SHP77 treated with DMSO at 0.1 percent for 48 hours (cell line): Measurements from ENCODE around the gene CLTA.
A peak's percentile ranks its signal among the peaks of the same experiment; 100 is the strongest.

Experiments used
- DNase-seq: peaks from one replicate; lab custom pipeline; 2025; lab: John Stamatoyannopoulos, UW

Gene CLTA, protein sequence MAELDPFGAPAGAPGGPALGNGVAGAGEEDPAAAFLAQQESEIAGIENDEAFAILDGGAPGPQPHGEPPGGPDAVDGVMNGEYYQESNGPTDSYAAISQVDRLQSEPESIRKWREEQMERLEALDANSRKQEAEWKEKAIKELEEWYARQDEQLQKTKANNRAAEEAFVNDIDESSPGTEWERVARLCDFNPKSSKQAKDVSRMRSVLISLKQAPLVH

DNA sequence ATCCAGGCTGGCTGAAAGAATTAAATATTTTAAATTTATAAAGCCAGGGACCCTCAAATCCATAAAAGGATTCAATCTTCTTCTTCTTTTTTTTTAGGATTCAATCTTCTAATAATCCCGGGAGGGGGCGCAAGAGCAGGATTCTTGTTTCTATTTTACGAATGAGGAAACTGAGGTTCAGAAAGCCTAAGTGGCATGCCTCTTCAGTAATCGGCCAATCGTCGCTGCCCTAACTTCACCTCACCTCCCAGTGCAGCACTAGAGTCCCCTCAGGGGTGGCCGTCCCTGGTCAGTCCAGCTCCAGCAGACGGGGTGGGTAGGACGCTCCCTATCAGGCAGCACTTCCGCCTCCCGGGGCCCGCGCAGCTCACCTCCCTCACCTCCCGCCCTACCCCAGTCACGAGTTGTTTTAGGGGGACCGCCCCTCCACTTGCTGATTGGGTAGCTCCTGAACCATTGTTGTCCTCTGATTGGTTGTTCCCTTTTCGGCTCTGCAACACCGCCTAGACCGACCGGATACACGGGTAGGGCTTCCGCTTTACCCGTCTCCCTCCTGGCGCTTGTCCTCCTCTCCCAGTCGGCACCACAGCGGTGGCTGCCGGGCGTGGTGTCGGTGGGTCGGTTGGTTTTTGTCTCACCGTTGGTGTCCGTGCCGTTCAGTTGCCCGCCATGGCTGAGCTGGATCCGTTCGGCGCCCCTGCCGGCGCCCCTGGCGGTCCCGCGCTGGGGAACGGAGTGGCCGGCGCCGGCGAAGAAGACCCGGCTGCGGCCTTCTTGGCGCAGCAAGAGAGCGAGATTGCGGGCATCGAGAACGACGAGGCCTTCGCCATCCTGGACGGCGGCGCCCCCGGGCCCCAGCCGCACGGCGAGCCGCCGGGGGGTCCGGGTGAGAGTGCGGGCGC is at the start of gene CLTA:
CLTA (plus strand) TSS at position 534 of the 902 bp plus-strand sequence; CDS start at position 670, 136 bp downstream.
- peak; percentile 80 for DNase-seq

DNA sequence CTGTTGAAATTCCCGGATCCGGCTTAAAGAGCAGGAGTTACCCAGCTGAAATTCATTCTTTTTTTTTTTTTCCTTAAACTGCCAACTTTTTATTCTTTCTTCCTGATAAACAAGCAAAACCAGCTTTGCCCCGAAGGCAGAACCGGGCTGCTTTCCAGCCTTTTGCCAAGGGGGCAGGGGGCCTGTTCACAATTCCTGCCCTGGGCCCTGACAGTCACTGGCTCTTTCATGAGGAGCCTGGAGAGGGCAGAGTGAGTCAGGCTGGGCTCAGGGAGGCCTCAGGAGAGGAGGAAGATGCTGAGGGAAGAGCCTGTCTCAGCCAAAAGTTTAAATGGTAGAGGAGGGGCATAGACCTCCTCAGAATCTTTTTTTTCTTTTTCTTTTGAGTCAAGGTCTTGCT is 49.4 kb upstream of the CLTA start:
- no peak for DNase-seq

DNA sequence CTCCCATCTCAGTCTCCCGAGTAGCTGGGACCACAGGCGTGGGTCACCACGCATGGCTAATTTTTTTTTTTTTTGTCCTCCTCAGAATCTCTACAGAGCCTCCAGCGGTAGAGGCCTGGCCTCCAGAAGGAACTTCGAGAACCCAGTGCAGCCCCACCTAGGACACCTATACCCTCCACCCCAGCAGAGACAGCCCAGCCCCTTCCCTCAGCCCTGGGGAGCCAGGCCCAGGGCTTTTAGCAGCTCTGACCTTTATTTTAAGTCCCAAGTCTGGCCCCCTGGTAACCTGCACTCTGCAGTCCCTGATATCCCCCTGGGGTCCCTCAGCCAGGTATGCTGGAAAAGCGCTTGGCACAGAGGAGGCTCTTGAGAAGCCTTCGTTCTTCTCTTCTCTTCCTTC is 49.0 kb upstream of the CLTA start:
- DNase-seq: no peak

DNA sequence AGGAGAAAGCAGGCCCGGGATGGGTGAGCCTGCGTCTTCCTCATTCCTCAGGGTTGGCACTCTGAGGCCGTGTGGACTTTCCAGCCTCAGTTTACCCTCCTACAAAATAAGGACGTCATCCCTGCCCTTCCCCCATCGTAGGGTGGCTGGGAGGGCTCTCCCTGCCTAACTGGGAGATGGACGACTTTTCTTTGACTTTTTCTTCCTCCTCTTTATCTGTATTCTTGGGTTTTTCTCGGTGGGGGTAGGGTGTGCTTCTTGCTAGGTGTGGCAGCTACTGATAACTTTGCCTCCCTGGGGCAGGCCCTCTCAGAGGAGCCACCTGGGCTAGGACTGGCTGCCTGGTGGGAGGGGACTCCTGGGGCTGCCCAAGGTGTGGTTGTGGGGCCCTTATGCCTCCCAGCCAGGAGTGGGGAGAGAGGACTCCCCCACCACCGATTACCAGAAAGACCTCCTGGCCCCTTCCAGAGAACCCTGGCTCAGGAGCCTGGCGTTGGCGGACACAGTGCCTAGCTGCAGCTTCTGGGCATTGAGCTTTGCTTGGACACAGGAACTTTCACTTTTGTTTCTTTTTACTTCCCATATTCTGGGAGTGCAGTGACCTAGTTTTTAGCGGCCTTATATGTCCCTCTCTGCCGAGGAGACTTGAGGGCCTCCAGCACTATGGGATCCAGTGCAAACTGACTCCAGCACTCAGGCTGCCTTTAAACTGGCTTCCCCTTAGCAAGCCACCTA is 48.0 kb upstream of the CLTA start:
- DNase-seq: no peak

DNA sequence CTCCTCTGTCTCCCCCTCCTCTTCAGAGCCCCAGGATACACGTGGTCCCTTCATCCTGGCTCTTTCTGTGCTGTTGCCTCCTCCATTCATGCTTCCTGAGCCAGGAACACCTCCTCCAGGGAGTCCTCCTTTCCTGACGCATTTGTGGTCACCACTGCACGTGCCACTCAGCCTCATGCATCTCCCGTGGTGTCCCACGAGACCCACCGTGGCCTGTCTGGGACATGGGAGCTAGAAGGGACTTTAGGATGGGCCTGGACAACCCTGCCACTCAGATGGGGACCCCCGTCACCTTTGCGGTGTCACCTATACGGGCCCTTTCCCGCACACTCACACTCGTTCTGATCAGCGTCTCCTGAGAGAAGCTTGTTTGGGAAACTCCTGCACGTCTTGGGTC is 47.5 kb upstream of the CLTA start:
- no peak for DNase-seq

DNA sequence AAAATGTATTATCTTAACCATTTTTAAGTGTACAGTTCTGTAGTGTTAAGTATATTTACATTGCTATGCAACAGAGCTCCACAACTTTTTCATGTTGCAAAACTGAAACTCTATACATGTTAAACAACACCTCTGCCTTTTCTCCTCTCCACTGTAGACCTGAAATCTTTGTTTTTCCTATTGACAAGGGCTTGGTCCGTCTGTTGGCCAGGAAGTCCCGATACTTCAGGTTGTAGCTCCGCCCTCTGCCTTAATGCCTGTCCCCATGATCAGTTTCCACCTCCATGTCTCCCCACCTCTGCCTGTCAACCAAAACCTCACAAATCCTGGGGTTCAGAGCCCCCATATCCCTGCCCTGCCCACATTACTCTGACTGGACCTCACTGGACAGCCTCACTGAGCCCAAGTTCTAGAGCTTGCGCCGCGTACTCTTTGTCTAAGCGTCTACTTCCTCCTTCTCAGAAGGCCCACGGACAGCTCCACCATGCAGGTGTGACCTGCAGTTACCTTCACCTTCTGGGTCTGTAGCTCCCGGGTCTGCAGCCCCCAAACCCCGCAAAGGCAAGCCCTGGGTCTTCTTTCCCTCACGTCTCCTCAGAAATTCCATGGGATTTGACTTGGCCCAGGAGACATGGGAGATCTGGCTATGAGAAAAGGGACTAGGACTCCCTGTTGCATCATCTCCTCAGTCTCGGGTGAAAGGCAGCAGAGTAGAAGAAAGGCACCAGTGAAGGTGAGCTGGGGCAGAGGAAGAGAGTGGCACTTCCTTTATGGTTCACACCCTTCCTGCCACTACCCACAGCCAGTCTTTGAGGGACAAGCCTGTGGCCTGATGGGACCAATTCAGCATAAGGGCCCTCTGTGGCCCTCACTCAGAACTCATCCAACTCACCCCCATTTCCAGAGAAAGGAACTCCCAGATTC is 46.1 kb upstream of the CLTA start:
- no peak for DNase-seq

DNA sequence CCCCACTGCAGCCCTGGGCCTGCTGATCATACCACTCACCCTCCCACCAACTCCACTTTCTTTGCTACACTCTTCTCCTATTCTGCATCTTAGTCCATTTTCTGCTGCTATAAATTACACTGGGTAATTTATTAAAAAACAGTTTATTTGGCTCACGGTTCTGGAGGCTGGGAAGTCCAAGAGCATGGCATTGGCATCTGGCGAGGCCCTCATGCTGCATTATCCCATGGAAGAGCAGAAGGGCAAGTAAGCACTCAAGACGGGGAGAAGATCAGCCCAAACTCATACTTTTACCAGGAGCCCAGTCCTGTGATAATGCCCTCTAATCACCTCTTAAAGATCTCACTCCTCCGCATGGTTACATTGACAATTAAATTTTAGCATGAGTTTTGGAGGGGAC is 44.8 kb upstream of the CLTA start:
- no peak for DNase-seq

DNA sequence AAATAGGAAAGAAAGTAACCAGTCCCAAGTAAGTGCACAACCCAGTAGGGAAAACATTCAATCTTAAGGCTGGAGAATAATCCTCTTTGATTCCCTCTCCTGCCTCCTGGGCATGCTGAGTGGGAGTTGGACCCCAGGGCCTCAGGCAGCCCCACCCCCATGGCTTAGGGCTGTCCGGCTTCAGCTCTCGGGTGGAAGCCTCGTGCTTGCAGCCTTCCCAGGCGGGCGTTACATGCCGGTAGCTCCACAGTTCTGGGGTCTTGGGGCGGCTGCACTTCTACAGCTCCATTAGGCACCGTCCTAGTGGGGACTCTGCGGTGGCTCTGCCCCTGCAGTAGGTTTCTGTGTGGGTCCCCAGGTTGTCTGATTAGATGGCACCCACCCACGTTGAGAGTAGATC is 44.1 kb upstream of the CLTA start:
- DNase-seq: no peak

DNA sequence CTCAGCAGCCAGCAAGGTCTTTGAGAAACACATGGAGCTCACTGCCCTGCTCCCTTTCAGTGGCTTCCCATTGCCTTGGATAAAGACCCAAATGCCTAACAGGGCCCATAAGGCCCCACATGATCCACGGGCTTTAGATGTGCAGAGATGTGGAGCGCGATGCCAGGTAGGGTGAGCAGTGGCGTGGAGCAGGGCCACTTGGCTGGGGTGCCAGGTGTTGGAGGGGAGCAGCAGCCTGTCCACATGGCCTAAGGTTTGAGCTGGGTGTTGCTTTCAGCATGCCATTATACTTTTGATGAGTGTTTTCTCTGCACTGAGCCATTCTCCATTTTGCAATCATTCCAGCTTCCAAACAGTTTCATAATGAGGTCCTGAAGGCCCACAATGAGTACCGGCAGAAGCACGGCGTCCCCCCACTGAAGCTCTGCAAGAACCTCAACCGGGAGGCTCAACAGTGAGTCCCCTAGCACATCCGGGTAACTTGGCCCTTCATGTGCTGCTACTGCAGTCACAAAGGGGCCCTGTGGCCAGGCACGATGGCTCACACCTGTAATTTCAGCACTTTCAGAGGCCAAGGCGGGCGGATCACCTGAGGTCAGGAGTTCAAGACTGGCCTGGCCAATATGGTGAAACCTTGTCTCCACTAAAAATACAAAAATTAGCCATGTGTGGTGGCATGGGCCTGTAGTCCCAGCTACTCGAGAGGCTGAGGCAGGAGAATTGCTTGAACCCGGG is 43.1 kb upstream of the CLTA start:
- DNase-seq: no peak

DNA sequence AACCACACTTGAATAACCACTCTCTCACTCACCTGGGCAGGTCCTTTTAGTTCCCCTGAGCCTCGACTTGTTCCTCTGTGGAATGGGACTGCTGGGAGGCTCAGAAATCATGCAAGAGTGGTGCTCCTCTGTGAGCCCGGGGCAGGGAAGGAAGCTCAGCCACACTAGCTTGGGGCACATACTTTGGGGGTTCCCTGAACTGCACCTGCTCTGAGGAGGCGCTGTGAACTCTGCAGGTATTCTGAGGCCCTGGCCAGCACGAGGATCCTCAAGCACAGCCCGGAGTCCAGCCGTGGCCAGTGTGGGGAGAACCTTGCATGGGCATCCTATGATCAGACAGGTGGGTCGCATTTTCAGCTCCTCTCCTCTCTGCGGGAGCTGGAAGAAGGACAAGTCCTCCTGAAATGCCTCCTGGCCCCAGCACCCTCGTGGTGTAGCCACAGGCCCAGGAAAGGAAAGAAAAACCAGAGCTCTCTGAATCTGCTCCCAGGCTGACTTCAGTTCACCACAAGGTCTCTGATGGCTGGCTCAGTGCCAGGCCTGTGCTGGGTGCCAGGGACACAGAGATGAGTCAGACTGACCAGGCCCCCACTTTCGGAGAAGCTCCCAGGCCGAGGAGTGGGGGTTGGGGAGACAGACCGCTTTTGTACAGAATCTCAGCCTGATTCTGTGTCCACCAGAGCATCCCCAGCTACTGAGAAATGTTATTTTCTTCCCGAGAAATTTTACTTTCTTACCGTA is 42.2 kb upstream of the CLTA start:
- DNase-seq: no peak

DNA sequence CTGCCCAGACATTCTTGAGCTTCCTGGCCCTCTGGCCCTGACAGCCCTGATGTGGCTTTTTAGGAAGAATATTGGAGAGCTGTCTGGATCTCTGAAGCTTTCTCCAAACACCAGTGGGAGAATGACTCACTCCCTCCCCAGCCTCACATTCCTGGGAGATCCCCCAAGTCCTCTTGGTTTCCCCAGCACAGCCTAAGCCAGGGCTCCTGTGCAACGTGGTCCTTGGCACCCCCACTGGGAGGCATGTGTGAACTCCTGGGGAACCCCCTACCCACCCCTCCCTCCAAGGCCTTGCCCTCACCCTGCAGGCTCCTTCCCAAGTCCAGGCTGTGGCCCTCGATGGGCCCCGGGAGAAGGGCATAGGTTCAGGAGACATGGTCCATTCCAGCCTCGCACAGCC is 41.5 kb upstream of the CLTA start:
- no peak for DNase-seq

DNA sequence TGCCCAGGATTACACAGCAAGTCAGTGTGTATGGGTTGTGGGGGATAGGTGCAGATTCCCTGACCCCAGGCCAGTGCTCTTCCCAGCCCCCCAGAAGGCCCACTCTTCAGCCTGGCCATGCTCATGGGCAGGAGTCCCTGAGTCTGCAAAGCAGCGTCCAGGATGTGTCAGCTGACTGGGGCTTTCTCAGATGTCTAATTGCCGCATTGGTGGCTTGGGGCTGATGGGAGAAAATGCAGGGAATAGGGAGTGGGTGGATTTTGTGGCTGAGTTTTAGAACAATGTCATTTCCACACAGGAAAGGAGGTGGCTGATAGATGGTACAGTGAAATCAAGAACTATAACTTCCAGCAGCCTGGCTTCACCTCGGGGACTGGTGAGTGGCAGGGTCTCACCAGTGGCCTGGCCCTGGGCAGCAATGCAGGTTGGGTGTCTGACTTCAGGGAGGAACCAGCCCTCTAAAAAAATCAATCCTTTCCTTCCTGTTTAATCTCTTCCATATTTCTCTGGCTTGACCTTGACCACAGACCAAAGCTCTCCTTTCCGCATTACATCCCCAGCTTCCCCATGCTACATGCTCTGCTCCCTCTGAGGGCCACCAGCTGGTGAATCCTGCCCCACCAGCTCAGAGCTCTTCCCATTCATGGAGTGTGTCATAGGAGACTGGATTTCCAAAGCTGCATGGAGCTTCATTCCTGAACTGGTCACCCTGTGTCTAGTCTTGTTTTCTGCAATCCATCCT is 40.0 kb upstream of the CLTA start:
- no peak for DNase-seq

DNA sequence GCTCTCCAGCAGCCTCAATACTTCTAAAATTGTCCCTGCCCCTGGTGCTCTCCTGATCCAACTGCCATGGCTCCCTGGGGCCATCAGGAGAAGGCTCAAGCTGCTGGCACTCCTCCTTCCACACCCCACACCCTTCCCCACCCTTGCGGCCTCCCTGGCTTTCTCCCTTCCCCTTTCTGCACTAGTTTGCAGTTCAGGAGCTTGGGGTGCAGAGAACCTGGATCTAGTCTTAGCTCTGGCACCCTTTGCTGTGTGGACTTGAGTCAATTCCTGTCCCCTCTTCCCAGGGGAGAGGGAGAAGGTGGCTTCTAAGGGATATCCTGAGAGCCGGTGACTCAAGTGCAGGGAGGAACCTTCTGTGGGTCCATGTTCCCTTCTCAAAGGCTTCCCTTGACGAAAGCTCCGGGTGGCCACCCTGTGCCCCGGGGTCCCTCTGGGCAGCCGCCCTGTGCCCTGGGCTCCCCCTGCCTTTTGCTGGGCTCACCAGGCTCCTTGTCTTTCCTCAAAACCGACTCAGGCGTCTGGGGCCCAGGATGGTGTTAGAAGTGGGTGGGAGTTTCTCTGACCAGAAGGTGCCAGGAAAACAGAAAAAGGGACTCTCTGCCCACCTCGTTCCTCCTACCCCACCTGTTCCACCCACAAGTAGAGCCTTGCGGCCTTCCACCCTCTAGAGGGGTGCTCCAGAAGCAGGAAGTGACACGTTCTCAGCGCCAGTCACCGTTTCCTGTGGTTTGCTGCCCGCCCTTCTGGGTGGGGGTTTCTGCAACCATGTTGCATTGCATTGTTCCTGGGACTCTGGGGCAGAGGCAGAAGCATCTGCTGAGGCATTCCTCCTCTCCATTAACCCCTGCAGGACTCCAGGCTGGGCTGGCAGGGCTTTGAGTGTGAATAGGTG is 39.2 kb upstream of the CLTA start:
- no peak for DNase-seq

DNA sequence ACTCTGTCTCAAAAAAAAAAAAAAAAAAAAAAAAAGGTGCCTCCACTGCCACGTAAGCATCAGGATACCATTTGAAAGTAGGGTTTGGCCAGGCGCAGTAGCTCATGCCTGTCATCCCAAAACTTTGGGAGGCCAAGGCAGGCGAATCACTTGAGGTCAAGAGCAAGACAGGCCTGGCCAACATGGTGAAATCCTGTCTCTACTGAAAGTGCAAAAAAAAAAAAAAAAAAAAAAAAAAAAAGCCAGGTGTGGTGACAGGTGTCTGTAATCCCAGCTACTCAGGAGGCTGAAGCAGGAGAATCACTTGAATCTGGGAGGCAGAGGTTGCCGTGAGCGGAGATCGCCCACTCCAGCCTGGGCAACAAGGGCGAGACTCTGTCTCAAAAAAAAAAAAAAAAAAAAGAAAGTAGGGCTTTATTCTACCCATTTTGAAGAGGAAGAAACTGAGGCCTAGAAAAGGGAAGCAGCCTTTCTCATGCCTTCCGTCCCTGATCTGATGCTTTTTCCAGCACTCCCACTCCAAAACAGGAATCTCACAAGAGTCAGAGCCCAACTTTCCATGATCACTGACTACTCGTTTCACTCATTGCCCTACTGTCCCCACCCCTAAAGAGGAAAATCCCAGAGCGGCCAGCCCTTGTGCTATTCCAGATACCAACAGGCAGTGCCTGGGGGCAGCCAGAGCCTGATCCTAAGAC is 37.8 kb upstream of the CLTA start:
- no peak for DNase-seq

DNA sequence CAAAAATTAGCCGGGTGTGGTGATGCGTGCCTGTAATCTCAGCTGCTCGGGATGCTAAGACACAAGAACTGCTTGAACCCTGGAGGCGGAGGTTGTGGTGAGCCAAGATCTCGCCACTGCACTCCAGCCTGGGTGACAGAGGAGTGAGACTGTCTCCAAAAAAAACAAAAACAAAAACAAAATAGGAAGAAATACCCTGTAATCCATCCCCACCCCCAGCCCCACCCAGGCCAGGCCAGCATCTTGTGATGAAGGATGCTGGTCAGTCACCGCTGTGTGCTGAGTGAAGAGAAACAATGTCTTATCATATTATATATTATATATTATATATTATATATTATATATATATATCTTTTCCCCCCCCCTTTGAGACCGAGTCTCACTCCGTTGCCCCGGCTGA is 37.0 kb upstream of the CLTA start:
- no peak for DNase-seq

DNA sequence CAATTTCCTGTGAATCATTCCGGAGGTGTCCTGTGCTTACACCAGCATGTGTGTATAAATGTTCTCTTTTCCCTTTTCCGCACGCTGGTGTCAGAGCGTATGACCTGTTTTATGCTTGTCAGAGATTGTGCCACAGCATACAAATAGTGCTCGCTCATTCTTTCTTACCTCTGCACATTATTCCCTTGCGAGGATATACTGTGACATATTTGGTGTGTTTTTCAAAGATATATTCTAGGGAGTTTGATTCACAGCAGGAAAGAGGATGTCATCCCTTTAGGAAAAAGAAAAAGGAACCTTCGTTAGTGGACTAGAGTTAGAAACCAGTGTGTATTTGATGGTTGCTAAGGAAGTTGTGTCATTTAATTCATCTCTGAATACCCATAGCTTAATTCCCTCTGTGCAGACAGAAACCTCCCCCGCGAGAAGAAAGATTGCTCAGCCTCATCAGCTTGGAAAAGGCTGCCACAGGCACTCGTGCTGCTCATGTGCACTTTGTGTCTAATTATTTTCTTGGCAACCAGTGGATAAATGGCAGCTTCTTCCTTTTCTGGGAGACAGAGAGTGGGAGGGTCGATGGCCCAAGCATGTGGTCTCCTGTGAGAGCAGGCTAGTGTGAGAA is 36.3 kb upstream of the CLTA start:
- DNase-seq: no peak

DNA sequence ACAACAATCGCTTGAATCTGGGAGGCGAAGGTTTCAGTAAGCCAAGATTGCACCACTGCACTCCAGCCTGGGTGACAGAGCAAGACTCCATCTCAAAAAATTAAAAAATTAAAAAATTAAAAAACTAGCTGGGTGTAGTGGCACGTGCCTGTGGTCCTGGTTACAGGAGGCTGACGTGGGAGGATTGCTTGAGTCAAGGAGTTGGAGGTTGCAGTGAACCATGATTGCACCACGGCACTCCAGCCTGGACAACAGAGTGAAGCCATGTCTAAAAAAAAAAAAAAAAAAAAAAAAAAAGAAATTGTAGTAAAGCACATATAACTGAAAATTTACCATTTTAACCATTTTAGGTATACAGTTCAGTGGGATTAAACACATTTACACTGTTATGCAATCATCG is 34.6 kb upstream of the CLTA start:
- no peak for DNase-seq

DNA sequence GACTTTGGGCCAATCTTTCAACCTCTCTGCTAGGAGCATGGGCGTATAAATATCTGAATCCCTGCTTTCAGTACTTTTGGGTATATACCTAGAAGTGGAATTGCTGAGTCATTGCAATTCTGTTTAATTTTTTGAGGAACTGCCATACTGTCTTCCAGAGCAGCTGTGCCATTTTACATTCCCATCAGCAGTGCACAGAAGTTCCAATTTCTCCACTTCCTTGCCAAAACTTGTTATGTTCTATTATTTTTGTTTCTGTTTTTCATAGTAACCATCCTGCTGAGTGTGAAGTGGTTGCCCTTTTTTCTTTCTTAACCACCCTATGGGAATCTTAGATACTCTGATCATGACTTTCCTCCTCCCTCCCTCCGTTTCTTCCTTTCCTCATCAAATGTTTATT is 32.6 kb upstream of the CLTA start:
- DNase-seq: no peak
